Measurements from ENCODE around the gene B3GNT9.

GRCh38 chr16:67108489-67108888 lies 42.3 kb downstream of the B3GNT9 start:
- TF ChIP-seq POLR2AphosphoS5 (IDR thresholded peaks at IDR 0.05) = no peak
- TF ChIP-seq POLR2A (IDR thresholded peaks at IDR 0.05) = no peak

All from breast epithelium (tissue), 3 donors.